Neural progenitor cell (in vitro differentiated cells): Measurements from ENCODE around the gene VPS37B. TPM values are rescaled to one million over a fixed set of nuclear protein-coding genes. Genes with fewer than 3 reads are reported as not detected.

Experiments used
- DNase-seq: peaks from one replicate; pipeline ENCODE4 v3.0.0-alpha.2; 2016; ENCODE audit warnings: low spot score
- H2AFZ ChIP-seq: fragments of 200-600 bp; sonication (generic); replicated peaks from 2 replicates; pipeline ENCODE4 v1.6.1; 2016; ENCODE audit warnings: antibody characterized with exemption
- H3F3A ChIP-seq: fragments of 200-600 bp; sonication (generic); 2 replicates; pipeline ENCODE4 v1.6.1; 2016; ENCODE audit warnings: antibody characterized with exemption, low read depth
- H3K27ac ChIP-seq: fragments of 200-600 bp; sonication (generic); 2 replicates; pipeline ENCODE4 v1.5.1; 2016; ENCODE audit warnings: mild to moderate bottlenecking
- H3K27me3 ChIP-seq: fragments of 200-600 bp; sonication (generic); 2 replicates; pipeline ENCODE4 v1.6.1; 2016; ENCODE audit warnings: mild to moderate bottlenecking, moderate library complexity
- H3K36me3 ChIP-seq: fragments of 200-600 bp; sonication (generic); 2 replicates; pipeline ENCODE4 v1.5.1; 2016
- H3K4me1 ChIP-seq: fragments of 200-600 bp; sonication (generic); 2 replicates; pipeline ENCODE4 v1.6.1; 2016; ENCODE audit warnings: mixed run types
- H3K4me2 ChIP-seq: fragments of 200-600 bp; sonication (generic); 2 replicates; pipeline ENCODE4 v1.6.1; 2016
- H3K4me3 ChIP-seq: fragments of 200-600 bp; sonication (generic); 2 replicates; pipeline ENCODE4 v1.5.1; 2016
- H3K79me2 ChIP-seq: fragments of 200-600 bp; sonication (generic); 2 replicates; pipeline ENCODE4 v1.6.1; 2016; ENCODE audit warnings: low read depth
- H3K9ac ChIP-seq: fragments of 200-600 bp; sonication (generic); 2 replicates; pipeline ENCODE4 v1.6.1; 2016
- H3K9me3 ChIP-seq: fragments of 200-600 bp; sonication (generic); 2 replicates; pipeline ENCODE4 v1.5.1; 2016; ENCODE audit warnings: low read depth
- H4K20me1 ChIP-seq: fragments of 200-600 bp; sonication (generic); 2 replicates; pipeline ENCODE4 v1.6.1; 2016; ENCODE audit warnings: low read depth
- H3K27ac Mint-ChIP-seq: 3 replicates; pipeline ENCODE4 v1.8.0; 2021; ENCODE audit warnings: mixed read lengths
- H3K27me3 Mint-ChIP-seq: 2 replicates; pipeline ENCODE4 v1.8.0; 2022; ENCODE audit warnings: low read depth, mild to moderate bottlenecking, inconsistent platforms, moderate library complexity, mixed read lengths; ENCODE audit not compliant: insufficient read depth
- H3K36me3 Mint-ChIP-seq: 3 replicates; pipeline ENCODE4 v1.8.0; 2021; ENCODE audit warnings: mixed read lengths
- H3K4me1 Mint-ChIP-seq: 3 replicates; pipeline ENCODE4 v1.8.0; 2021; ENCODE audit warnings: mixed read lengths
- H3K4me3 Mint-ChIP-seq: 3 replicates; pipeline ENCODE4 v1.8.0; 2021; ENCODE audit warnings: mild to moderate bottlenecking, moderate library complexity, mixed read lengths
- H3K9me3 Mint-ChIP-seq: 3 replicates; pipeline ENCODE4 v1.8.0; 2020; ENCODE audit warnings: mixed read lengths
- CTCF ChIP-seq: fragments of 200-600 bp; sonication (generic); IDR thresholded peaks from 2 replicates; pipeline ENCODE4 v1.5.1; 2017; ENCODE audit warnings: antibody characterized with exemption, mild to moderate bottlenecking
- EZH2 ChIP-seq: fragments of 200-600 bp; sonication (generic); IDR thresholded peaks from 2 replicates; pipeline ENCODE4 v1.6.1; 2017; ENCODE audit warnings: antibody characterized with exemption, mild to moderate bottlenecking, moderate library complexity
- EZH2phosphoT487 ChIP-seq: fragments of 200-600 bp; sonication (generic); IDR thresholded peaks from 2 replicates; pipeline ENCODE4 v1.6.1; 2017; ENCODE audit warnings: antibody characterized with exemption
- total RNA-seq: library from RNA; depleted of rRNA; stranded (reverse); fragments of >200 nt; gene quantifications from 2 replicates; pipeline ENCODE4 v1.2.3, GENCODE V29; 2015; ENCODE audit warnings: low replicate concordance

Gene VPS37B
- total RNA-seq, 1 donor from 2014 or later: 19.4 TPM

GRCh38 chr12:122853582-122854245 is 42.2 kb downstream of the VPS37B start:
- Histone ChIP-seq H3K36me3 (no peaks in the 10 kb centered on the region), H3K4me3 (no peak overlapping the region), H3K79me2 (no peaks in the 10 kb centered on the region), H3K4me1 (no peaks in the 10 kb centered on the region), H3K4me2 (no peak overlapping the region), H3K27me3 (no peaks in the 10 kb centered on the region), H3K9me3 (no peaks in the 10 kb centered on the region), H4K20me1 (no peaks in the 10 kb centered on the region), H3F3A (no peaks in the 10 kb centered on the region), H3K27ac (no peak overlapping the region), H3K9ac (no peak overlapping the region), H2AFZ (no peak overlapping the region)
- Mint-ChIP-seq H3K27ac (peak overlapping the region; percentile 93), H3K36me3 (peaks cover 5% of the 10 kb centered on the region), H3K4me1 (peaks cover 12% of the 10 kb centered on the region), H3K4me3 (no peak overlapping the region), H3K9me3 (no peaks in the 10 kb centered on the region), H3K27me3 (peaks cover 5% of the 10 kb centered on the region)
- DNase-seq: no peak
- TF ChIP-seq EZH2phosphoT487: no peak
- TF ChIP-seq CTCF: no peak
- no peak for TF ChIP-seq EZH2

- Histone ChIP-seq H2AFZ (no peak overlapping the region), H3K9ac (no peak overlapping the region), H3K36me3 (no peaks in the 10 kb centered on the region), H3K9me3 (no peaks in the 10 kb centered on the region), H3K27me3 (no peaks in the 10 kb centered on the region), H3K27ac (no peak overlapping the region), H3K4me2 (no peak overlapping the region), H4K20me1 (no peaks in the 10 kb centered on the region), H3K79me2 (no peaks in the 10 kb centered on the region), H3F3A (no peaks in the 10 kb centered on the region), H3K4me3 (no peak overlapping the region), H3K4me1 (no peaks in the 10 kb centered on the region)
- H3K4me3 Mint-ChIP-seq: no peak overlapping the region
- no peaks in the 10 kb centered on the region for H3K9me3 Mint-ChIP-seq
- peaks cover 12% of the 10 kb centered on the region for H3K4me1 Mint-ChIP-seq
- TF ChIP-seq EZH2: no peak
- no peak for TF ChIP-seq CTCF
- TF ChIP-seq EZH2phosphoT487: no peak
- H3K27ac Mint-ChIP-seq: peak overlapping the region; percentile 8
- H3K27me3 Mint-ChIP-seq: peaks cover 5% of the 10 kb centered on the region
- no peak for DNase-seq
- peaks cover 5% of the 10 kb centered on the region for H3K36me3 Mint-ChIP-seq
Observed at GRCh38 chr12:122852336-122853275, 43.3 kb downstream of the VPS37B start.

GRCh38 chr12:122851820-122852219 is 44.1 kb downstream of the VPS37B start:
- Histone ChIP-seq H3K36me3 (no peaks in the 10 kb centered on the region), H3K27me3 (no peaks in the 10 kb centered on the region), H3K4me1 (no peaks in the 10 kb centered on the region), H3F3A (no peaks in the 10 kb centered on the region), H3K4me3 (no peak overlapping the region), H3K4me2 (no peak overlapping the region), H2AFZ (no peak overlapping the region), H3K9me3 (no peaks in the 10 kb centered on the region), H3K9ac (no peak overlapping the region), H4K20me1 (peaks cover 5% of the 10 kb centered on the region), H3K79me2 (no peaks in the 10 kb centered on the region), H3K27ac (no peak overlapping the region)
- TF ChIP-seq EZH2phosphoT487 (no peak), EZH2 (no peak), CTCF (no peak)
- Mint-ChIP-seq H3K4me3 (no peak overlapping the region), H3K27ac (no peak overlapping the region), H3K36me3 (peaks cover 3% of the 10 kb centered on the region), H3K9me3 (no peaks in the 10 kb centered on the region), H3K27me3 (peaks cover 5% of the 10 kb centered on the region), H3K4me1 (peaks cover 12% of the 10 kb centered on the region)
- DNase-seq: no peak
